ENCODE data around the gene TEX47.

- TF ChIP-seq CTCF (IDR thresholded peaks at IDR 0.05 in 4 of 5, conservative IDR thresholded peaks at IDR 0.05 in 1 of 5) (no peak), POLR2A (IDR thresholded peaks at IDR 0.05) (no peak)
These were observed 24.1 kb downstream of the TEX47 start for GRCh38 chr7:88771417-88771816.
